Osteoblast (primary cell): ENCODE data around the gene NFE2L2. TPM values are rescaled to one million over a fixed set of nuclear protein-coding genes. Genes with fewer than 3 reads are reported as not detected.
A peak's percentile ranks its signal among the peaks of the same experiment; 100 is the strongest.
"Not testable (repeated sequence)": the region's sequence is repeated elsewhere in the genome, so short reads cannot be mapped to it uniquely, and the experiment has no call there.

Experiments used
- DNase-seq: peaks from one replicate; pipeline ENCODE4 v3.0.0; 2011; ENCODE audit warnings: low spot score, mixed read lengths; ENCODE audit not compliant: insufficient read length; ENCODE audit errors: missing footprints
- H2AFZ ChIP-seq: 2 replicates; pipeline ENCODE4 v1.6.0; 2011; ENCODE audit warnings: mild to moderate bottlenecking, low read length
- H3K27ac ChIP-seq: 2 replicates; pipeline ENCODE4 v1.5.1; 2011; ENCODE audit warnings: mild to moderate bottlenecking, low read depth, low read length, moderate library complexity
- H3K27me3 ChIP-seq: 2 replicates; pipeline ENCODE4 v1.6.0; 2012; ENCODE audit warnings: mild to moderate bottlenecking, control low read depth, inconsistent platforms, low read length, moderate library complexity; ENCODE audit not compliant: insufficient read depth
- H3K36me3 ChIP-seq: 2 replicates; pipeline ENCODE4 v1.5.1; 2011; ENCODE audit warnings: mild to moderate bottlenecking, low read length, control low read depth, moderate library complexity; ENCODE audit not compliant: insufficient read depth
- H3K4me1 ChIP-seq: 2 replicates; pipeline ENCODE4 v1.5.1; 2011; ENCODE audit warnings: mild to moderate bottlenecking, low read length, control low read depth, moderate library complexity; ENCODE audit not compliant: insufficient read depth
- H3K4me2 ChIP-seq: 2 replicates; pipeline ENCODE4 v1.6.0; 2011; ENCODE audit warnings: mild to moderate bottlenecking, low read length; ENCODE audit not compliant: insufficient read depth
- H3K4me3 ChIP-seq: fragments of 200-600 bp; sonication (generic); 3 replicates; pipeline ENCODE4 v1.5.1; 2012; ENCODE audit warnings: mild to moderate bottlenecking, low read length, inconsistent platforms; ENCODE audit not compliant: insufficient read depth
- H3K79me2 ChIP-seq: 2 replicates; pipeline ENCODE4 v1.6.0; 2012; ENCODE audit warnings: mild to moderate bottlenecking, low read length, control low read depth, inconsistent platforms; ENCODE audit not compliant: insufficient read depth
- H3K9me3 ChIP-seq: 2 replicates; pipeline ENCODE4 v1.5.1; 2011; ENCODE audit warnings: low read depth, low read length, control low read depth
- H4K20me1 ChIP-seq: 2 replicates; pipeline ENCODE4 v1.6.0; 2012; ENCODE audit warnings: mild to moderate bottlenecking, low read length, control low read depth; ENCODE audit not compliant: insufficient read depth
- CTCF ChIP-seq: IDR thresholded peaks from 2 replicates; pipeline ENCODE4 v1.5.1; 2011; ENCODE audit warnings: mild to moderate bottlenecking, low read depth, low read length, moderate library complexity; ENCODE audit errors: extremely low read depth
- total RNA-seq: library from RNA; depleted of rRNA; stranded (reverse); fragments of >200 nt; gene quantifications from 2 replicates; pipeline ENCODE4 v1.2.3, GENCODE V29; 2012

Gene NFE2L2
- total RNA-seq, 1 donor: 91.9 TPM

DNA sequence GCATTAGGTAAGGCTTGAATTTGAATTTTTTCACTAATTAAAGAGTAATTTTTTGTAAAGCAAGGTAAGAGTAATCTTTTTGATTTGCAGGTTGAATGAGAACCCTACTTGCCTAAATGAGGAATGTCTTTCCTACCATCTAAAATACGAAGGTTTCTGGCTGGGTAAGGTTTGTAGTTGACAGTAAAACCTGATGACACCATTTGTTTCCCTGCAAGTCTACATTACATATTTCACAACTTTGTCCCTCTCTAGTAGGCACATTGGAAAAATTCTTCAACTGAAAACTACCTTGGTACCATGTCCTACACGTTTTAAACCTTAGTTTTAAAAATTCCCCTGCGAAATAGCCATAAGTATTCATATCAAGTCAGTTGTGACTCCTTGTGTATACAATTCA, 42.6 kb downstream of the NFE2L2 start:
- H3K36me3 ChIP-seq: peaks cover 59% of the 10 kb centered on the region
- H3K79me2 ChIP-seq: peaks cover 23% of the 10 kb centered on the region
- H2AFZ ChIP-seq: no peak overlapping the region
- no peak overlapping the region for H3K27ac ChIP-seq
- H3K4me1 ChIP-seq: no peaks in the 10 kb centered on the region
- DNase-seq: no peak
- H3K9me3 ChIP-seq: no peaks in the 10 kb centered on the region
- H4K20me1 ChIP-seq: peaks cover 13% of the 10 kb centered on the region
- H3K4me2 ChIP-seq: no peak overlapping the region
- H3K4me3 ChIP-seq: no peak overlapping the region
- no peak for TF ChIP-seq CTCF
- H3K27me3 ChIP-seq: no peaks in the 10 kb centered on the region

DNA sequence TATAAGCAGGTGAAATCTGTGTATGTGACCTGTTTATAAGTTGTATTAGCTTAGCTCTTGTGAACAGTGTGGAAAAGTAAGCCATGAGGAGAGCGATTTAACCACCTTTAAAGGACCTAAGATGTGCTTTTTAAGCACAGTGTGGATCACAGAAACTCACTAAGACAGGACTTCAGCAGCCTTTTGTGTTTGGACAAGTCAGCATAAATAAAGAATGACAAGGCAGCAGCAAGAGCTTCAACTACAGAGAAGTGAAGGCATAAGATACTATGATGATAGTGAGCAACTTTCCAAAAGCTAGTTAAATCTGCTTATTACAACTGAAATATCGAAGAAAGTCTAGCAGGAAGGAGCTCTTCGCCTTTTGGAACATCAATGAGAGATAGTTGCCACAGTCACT, 43.0 kb downstream of the NFE2L2 start:
- Histone ChIP-seq H3K4me3 (no peak overlapping the region), H3K36me3 (peaks cover 64% of the 10 kb centered on the region), H3K4me2 (no peak overlapping the region), H2AFZ (no peak overlapping the region), H3K4me1 (no peaks in the 10 kb centered on the region), H3K9me3 (no peaks in the 10 kb centered on the region), H3K27me3 (no peaks in the 10 kb centered on the region), H3K27ac (no peak overlapping the region), H3K79me2 (peaks cover 28% of the 10 kb centered on the region), H4K20me1 (peaks cover 15% of the 10 kb centered on the region)
- no peak for TF ChIP-seq CTCF
- no peak for DNase-seq

- peaks cover 79% of the 10 kb centered on the region for H3K36me3 ChIP-seq
- H3K4me3 ChIP-seq, H3K27me3 ChIP-seq, DNase-seq, H2AFZ ChIP-seq, H3K27ac ChIP-seq, H3K9me3 ChIP-seq, H3K4me1 ChIP-seq, H3K4me2 ChIP-seq: not testable (repeated sequence)
- H4K20me1 ChIP-seq: peaks cover 29% of the 10 kb centered on the region
- peaks cover 45% of the 10 kb centered on the region for H3K79me2 ChIP-seq
Measured at GRCh38 chr2:177219787-177220186, 44.7 kb downstream of the NFE2L2 start.

DNA sequence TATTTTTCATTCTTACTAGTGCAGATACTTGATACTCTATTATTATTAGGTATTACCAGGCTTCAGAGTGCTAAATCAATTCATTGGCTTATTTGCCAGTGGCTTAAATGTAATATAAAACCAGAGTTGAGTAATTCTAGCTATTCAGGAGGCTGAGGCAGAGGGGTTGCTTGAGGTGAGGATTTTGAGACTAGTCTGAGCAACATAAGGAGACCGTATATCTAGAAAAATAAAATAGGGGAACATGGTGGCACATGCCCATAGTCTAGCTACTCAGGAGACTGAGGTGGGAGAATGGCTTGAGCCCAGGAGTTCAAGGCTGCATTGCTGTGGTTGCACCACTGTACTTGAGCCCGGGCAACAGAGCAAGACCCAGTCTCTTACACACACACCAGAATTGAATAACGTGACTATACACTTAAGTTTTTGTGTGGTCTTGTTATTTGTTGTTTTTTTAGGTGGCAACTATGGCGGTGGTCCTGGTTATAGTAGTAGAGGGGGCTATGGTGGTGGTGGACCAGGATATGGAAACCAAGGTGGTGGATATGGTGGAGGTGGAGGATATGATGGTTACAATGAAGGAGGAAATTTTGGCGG, 47.2 kb downstream of the NFE2L2 start:
- Histone ChIP-seq H3K4me1 (peaks cover 15% of the 10 kb centered on the region), H3K4me2 (no peak overlapping the region), H4K20me1 (peaks cover 44% of the 10 kb centered on the region), H2AFZ (no peak overlapping the region), H3K9me3 (no peaks in the 10 kb centered on the region), H3K27ac (peak overlapping the region; percentile 5), H3K79me2 (peaks cover 65% of the 10 kb centered on the region), H3K36me3 (peaks cover 73% of the 10 kb centered on the region), H3K4me3 (no peak overlapping the region), H3K27me3 (no peaks in the 10 kb centered on the region)
- no peak for DNase-seq
- no peak for TF ChIP-seq CTCF
